Measurements from ENCODE around the gene FRMD5. TPM values are rescaled to one million over a fixed set of nuclear protein-coding genes. Genes with fewer than 3 reads are reported as not detected.
A peak's percentile ranks its signal among the peaks of the same experiment; 100 is the strongest.

Gene FRMD5
- total and polyA plus RNA-seq, 3 experiments from 2014 or later = 0.28 to 0.44 (median 0.37) TPM

- CTCF ChIA-PET = no interaction called here
- Histone ChIP-seq H3K36me3 (ENCODE audit: insufficient read depth, low read length) (no peaks in the 10 kb centered on the region), H3K4me3 (ENCODE audit: low read length) (no peak overlapping the region), H3K27me3 (ENCODE audit: insufficient read depth, low read length, poor library complexity, severe bottlenecking) (no peaks in the 10 kb centered on the region), H3K4me1 (ENCODE audit: insufficient read depth, low read length) (no peaks in the 10 kb centered on the region), H3K9me3 (ENCODE audit: low read length) (no peaks in the 10 kb centered on the region), H3K27ac (ENCODE audit: low read depth, low read length) (no peak overlapping the region)
- H3K4me3 Mint-ChIP-seq = no peak overlapping the region
- H3K27ac Mint-ChIP-seq = peak overlapping the region in 2 of 8 donors; percentile 7
- H3K9me3 Mint-ChIP-seq = no peaks in the 10 kb centered on the region
- H3K36me3 Mint-ChIP-seq = peaks cover 0 to 1% (median 0%) of the 10 kb centered on the region in 3 donors
- H3K4me1 Mint-ChIP-seq = no peaks in the 10 kb centered on the region
- no peak for DNase-seq
- POLR2A ChIA-PET = no interaction called here
- peaks cover 0 to 2% of the 10 kb centered on the region in 2 donors for H3K27me3 Mint-ChIP-seq
Measured at GRCh38 chr15:43886558-43886957, 308.5 kb downstream of the FRMD5 start.

- Histone ChIP-seq H3K9me3 (ENCODE audit: low read length) (no peaks in the 10 kb centered on the region), H3K4me1 (ENCODE audit: insufficient read depth, low read length) (no peaks in the 10 kb centered on the region), H3K36me3 (ENCODE audit: insufficient read depth, low read length) (no peaks in the 10 kb centered on the region), H3K27ac (ENCODE audit: low read depth, low read length) (no peak overlapping the region), H3K4me3 (ENCODE audit: low read length) (no peak overlapping the region), H3K27me3 (ENCODE audit: insufficient read depth, low read length, poor library complexity, severe bottlenecking) (no peaks in the 10 kb centered on the region)
- no peak overlapping the region for H3K4me3 Mint-ChIP-seq
- peaks cover 0 to 3% (median 0%) of the 10 kb centered on the region in 3 donors for H3K36me3 Mint-ChIP-seq
- no peak for DNase-seq
- H3K27ac Mint-ChIP-seq = peak overlapping the region in 2 of 8 donors; percentile 24 to 71
- no peaks in the 10 kb centered on the region for H3K4me1 Mint-ChIP-seq
- H3K9me3 Mint-ChIP-seq = no peaks in the 10 kb centered on the region
- H3K27me3 Mint-ChIP-seq = no peaks in the 10 kb centered on the region
- POLR2A ChIA-PET = no interaction called here
- CTCF ChIA-PET = no interaction called here
Measured at GRCh38 chr15:43883571-43883970, 311.5 kb downstream of the FRMD5 start.

GRCh38 chr15:43881944-43882343 is 313.1 kb downstream of the FRMD5 start:
- no peak overlapping the region for H3K4me3 Mint-ChIP-seq
- Histone ChIP-seq H3K4me3 (ENCODE audit: low read length) (no peak overlapping the region), H3K27me3 (ENCODE audit: insufficient read depth, low read length, poor library complexity, severe bottlenecking) (no peaks in the 10 kb centered on the region), H3K36me3 (ENCODE audit: insufficient read depth, low read length) (no peaks in the 10 kb centered on the region), H3K27ac (ENCODE audit: low read depth, low read length) (no peak overlapping the region), H3K9me3 (ENCODE audit: low read length) (no peaks in the 10 kb centered on the region), H3K4me1 (ENCODE audit: insufficient read depth, low read length) (no peaks in the 10 kb centered on the region)
- H3K4me1 Mint-ChIP-seq = no peaks in the 10 kb centered on the region
- H3K27me3 Mint-ChIP-seq = no peaks in the 10 kb centered on the region
- no peak for DNase-seq
- H3K27ac Mint-ChIP-seq = no peak overlapping the region
- ChIA-PET CTCF (interaction anchor here (0.8 to 1.5 kb wide), 2 partner anchors 13 to 29 kb away, joined by 3 read pairs; no protein-coding TSS in a partner anchor), POLR2A (no interaction called here)
- peaks cover 0 to 5% (median 0%) of the 10 kb centered on the region in 3 donors for H3K36me3 Mint-ChIP-seq
- no peaks in the 10 kb centered on the region for H3K9me3 Mint-ChIP-seq

- Mint-ChIP-seq H3K4me1 (no peaks in the 10 kb centered on the region), H3K9me3 (no peaks in the 10 kb centered on the region), H3K27me3 (no peaks in the 10 kb centered on the region), H3K4me3 (no peak overlapping the region), H3K27ac (no peak overlapping the region), H3K36me3 (peaks cover 0 to 5% (median 0%) of the 10 kb centered on the region in 3 donors)
- Histone ChIP-seq H3K36me3 (ENCODE audit: insufficient read depth, low read length) (no peaks in the 10 kb centered on the region), H3K27ac (ENCODE audit: low read depth, low read length) (no peak overlapping the region), H3K27me3 (ENCODE audit: insufficient read depth, low read length, poor library complexity, severe bottlenecking) (no peaks in the 10 kb centered on the region), H3K4me1 (ENCODE audit: insufficient read depth, low read length) (no peaks in the 10 kb centered on the region), H3K4me3 (ENCODE audit: low read length) (no peak overlapping the region), H3K9me3 (ENCODE audit: low read length) (no peaks in the 10 kb centered on the region)
- POLR2A ChIA-PET = no interaction called here
- DNase-seq = no peak
- CTCF ChIA-PET = interaction anchor here (1.5 kb wide), 1 partner anchor 13 kb away, joined by 3 read pairs; no protein-coding TSS in a partner anchor
Measured at GRCh38 chr15:43881245-43881644, 313.8 kb downstream of the FRMD5 start.

- POLR2A ChIA-PET = no interaction called here
- H3K27me3 Mint-ChIP-seq = no peaks in the 10 kb centered on the region
Measured at GRCh38 chr15:43880406-43881194, 314.5 kb downstream of the FRMD5 start.

GRCh38 chr15:43879386-43880355 is 315.4 kb downstream of the FRMD5 start:
- no peaks in the 10 kb centered on the region for H3K4me1 ChIP-seq (ENCODE audit: insufficient read depth, low read length)
- ChIA-PET CTCF (no interaction called here), POLR2A (no interaction called here)
- H3K9me3 Mint-ChIP-seq = no peaks in the 10 kb centered on the region
- H3K4me3 Mint-ChIP-seq = no peak overlapping the region
- H3K27ac Mint-ChIP-seq = peak overlapping the region in 2 of 8 donors; percentile 50 to 64
- DNase-seq = no peak
- H3K27me3 ChIP-seq (ENCODE audit: insufficient read depth, low read length, poor library complexity, severe bottlenecking) = no peaks in the 10 kb centered on the region
- peaks cover 0 to 5% (median 2%) of the 10 kb centered on the region in 3 donors for H3K36me3 Mint-ChIP-seq
- no peaks in the 10 kb centered on the region for H3K4me1 Mint-ChIP-seq
- no peaks in the 10 kb centered on the region for H3K27me3 Mint-ChIP-seq
- H3K27ac ChIP-seq (ENCODE audit: low read depth, low read length) = no peak overlapping the region
- no peaks in the 10 kb centered on the region for H3K36me3 ChIP-seq (ENCODE audit: insufficient read depth, low read length)
- H3K9me3 ChIP-seq (ENCODE audit: low read length) = no peaks in the 10 kb centered on the region
- H3K4me3 ChIP-seq (ENCODE audit: low read length) = no peak overlapping the region

More at GRCh38 chr15:43880406-43881194, 314.5 kb downstream of the FRMD5 start:
- H3K9me3 ChIP-seq (ENCODE audit: low read length) = no peaks in the 10 kb centered on the region
- Mint-ChIP-seq H3K4me1 (no peaks in the 10 kb centered on the region), H3K27ac (peak overlapping the region in 1 of 8 donors; percentile 68), H3K9me3 (no peaks in the 10 kb centered on the region), H3K36me3 (peaks cover 0 to 5% (median 2%) of the 10 kb centered on the region in 3 donors), H3K4me3 (no peak overlapping the region)
- H3K27ac ChIP-seq (ENCODE audit: low read depth, low read length) = no peak overlapping the region
- CTCF ChIA-PET = interaction anchor here (1.5 kb wide), 1 partner anchor 14 kb away, joined by 3 read pairs; no protein-coding TSS in a partner anchor
- H3K4me1 ChIP-seq (ENCODE audit: insufficient read depth, low read length) = no peaks in the 10 kb centered on the region
- no peak for DNase-seq
- H3K27me3 ChIP-seq (ENCODE audit: insufficient read depth, low read length, poor library complexity, severe bottlenecking) = no peaks in the 10 kb centered on the region
- no peaks in the 10 kb centered on the region for H3K36me3 ChIP-seq (ENCODE audit: insufficient read depth, low read length)
- H3K4me3 ChIP-seq (ENCODE audit: low read length) = no peak overlapping the region

- Mint-ChIP-seq H3K4me1 (no peaks in the 10 kb centered on the region), H3K36me3 (peaks cover 0 to 9% (median 7%) of the 10 kb centered on the region in 3 donors), H3K27me3 (no peaks in the 10 kb centered on the region), H3K4me3 (no peak overlapping the region), H3K9me3 (no peaks in the 10 kb centered on the region), H3K27ac (peak overlapping the region in 2 of 8 donors; percentile 47 to 55)
- ChIA-PET CTCF (no interaction called here), POLR2A (no interaction called here)
- no peaks in the 10 kb centered on the region for H3K9me3 ChIP-seq (ENCODE audit: low read length)
- no peaks in the 10 kb centered on the region for H3K27me3 ChIP-seq (ENCODE audit: insufficient read depth, low read length, poor library complexity, severe bottlenecking)
- H3K27ac ChIP-seq (ENCODE audit: low read depth, low read length) = no peak overlapping the region
- no peak for DNase-seq
- H3K4me1 ChIP-seq (ENCODE audit: insufficient read depth, low read length) = no peaks in the 10 kb centered on the region
- H3K4me3 ChIP-seq (ENCODE audit: low read length) = no peak overlapping the region
- H3K36me3 ChIP-seq (ENCODE audit: insufficient read depth, low read length) = no peaks in the 10 kb centered on the region
Measured at GRCh38 chr15:43878446-43878845, 316.6 kb downstream of the FRMD5 start.

GRCh38 chr15:43877371-43877770 is 317.7 kb downstream of the FRMD5 start:
- peak overlapping the region in 1 of 8 donors; percentile 11 for H3K27ac Mint-ChIP-seq
- H3K36me3 ChIP-seq (ENCODE audit: insufficient read depth, low read length) = no peaks in the 10 kb centered on the region
- H3K27ac ChIP-seq (ENCODE audit: low read depth, low read length) = no peak overlapping the region
- no peak overlapping the region for H3K4me3 Mint-ChIP-seq
- H3K27me3 ChIP-seq (ENCODE audit: insufficient read depth, low read length, poor library complexity, severe bottlenecking) = no peaks in the 10 kb centered on the region
- no peaks in the 10 kb centered on the region for H3K27me3 Mint-ChIP-seq
- CTCF ChIA-PET = no interaction called here
- POLR2A ChIA-PET = no interaction called here
- no peak for DNase-seq
- no peaks in the 10 kb centered on the region for H3K9me3 Mint-ChIP-seq
- no peaks in the 10 kb centered on the region for H3K4me1 ChIP-seq (ENCODE audit: insufficient read depth, low read length)
- H3K4me1 Mint-ChIP-seq = no peaks in the 10 kb centered on the region
- peaks cover 0 to 12% (median 8%) of the 10 kb centered on the region in 3 donors for H3K36me3 Mint-ChIP-seq
- no peak overlapping the region for H3K4me3 ChIP-seq (ENCODE audit: low read length)
- no peaks in the 10 kb centered on the region for H3K9me3 ChIP-seq (ENCODE audit: low read length)
